GM18951 (cell line): ENCODE data around the gene COMMD4.
"Not testable (repeated sequence)": the region's sequence is repeated elsewhere in the genome, so short reads cannot be mapped to it uniquely, and the experiment has no call there.

Experiments
- POLR2A ChIP-seq: IDR thresholded peaks from 4 replicates; pipeline ENCODE4 v1.6.1; 2011; ENCODE audit warnings: mild to moderate bottlenecking; ENCODE audit not compliant: insufficient read length, insufficient read depth; ENCODE audit errors: extremely low read depth
- in situ Hi-C: fragments of 300-500 bp; cut with MboI; formaldehyde crosslinking; loops from one replicate; pipeline ENCODE4 v1.12.0; 2022; ENCODE audit warnings: low sequenced_read_pairs, mixed read lengths, inconsistent platforms; ENCODE audit not compliant: unreplicated experiment

COMMD4 gene

DNA sequence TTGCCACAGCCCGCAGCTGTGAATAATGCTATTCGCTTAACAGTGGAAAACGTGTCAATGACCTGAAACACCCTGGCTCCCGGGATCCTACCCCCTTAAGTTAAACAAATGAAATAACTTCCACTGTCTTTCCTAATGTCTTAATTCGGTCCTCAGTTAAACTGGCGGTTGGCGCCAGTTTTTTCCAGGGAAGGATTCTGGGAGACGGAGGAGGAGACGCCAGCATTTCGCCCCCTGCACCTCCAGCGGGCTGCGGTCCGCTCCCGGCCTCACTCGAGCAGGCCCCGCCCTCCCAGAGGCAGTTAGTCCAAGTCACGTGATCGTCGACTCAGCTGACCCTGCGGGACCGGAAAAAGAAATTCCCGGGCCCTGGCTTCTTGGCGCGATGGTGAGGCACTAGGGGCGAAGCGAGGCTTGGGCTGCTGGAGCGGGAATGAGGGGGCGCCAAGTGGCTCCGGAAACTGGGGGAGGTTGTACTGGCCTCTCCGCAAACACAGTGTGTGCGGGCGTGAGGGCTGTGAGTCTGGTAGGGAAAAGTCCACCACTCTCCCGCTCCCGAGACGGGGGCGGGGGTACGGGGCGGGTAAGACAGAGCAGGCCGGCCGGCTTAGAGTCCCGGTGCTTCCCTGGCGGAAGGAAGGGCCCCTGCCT lies at the start of gene COMMD4:
Gene COMMD4, plus strand, starts transcription at position 359 of the 651 bp plus-strand sequence. Its CDS starts 27 bp downstream, at position 386.
- in situ Hi-C loops = no loop called here

DNA sequence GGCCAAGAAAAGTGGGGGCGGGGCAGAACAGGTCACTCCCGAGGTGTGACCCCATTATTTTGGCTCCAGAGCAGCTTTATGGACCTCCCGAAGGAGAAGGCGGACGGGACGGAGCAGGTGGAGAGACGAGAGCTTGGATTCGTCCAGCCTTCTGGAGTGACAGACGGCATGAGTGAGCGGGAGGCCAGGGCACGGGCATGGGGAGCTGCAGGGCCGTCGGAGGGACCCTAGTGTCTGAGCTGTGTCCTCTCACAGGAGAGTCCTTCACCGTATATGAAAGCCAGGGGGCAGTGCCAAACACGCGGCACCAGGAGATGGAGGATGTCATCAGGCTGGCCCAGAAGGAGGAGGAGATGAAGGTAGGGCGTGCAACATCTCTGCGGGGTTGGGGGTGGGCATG lies 42.2 kb upstream of the COMMD4 start:
- in situ Hi-C loops = loop anchor here (10.0 kb wide), 1 partner anchor 1229 kb away; no protein-coding TSS in a partner anchor

More for the DNA sequence above, at the start of gene COMMD4:
- peak; percentile 63 for TF ChIP-seq POLR2A

DNA sequence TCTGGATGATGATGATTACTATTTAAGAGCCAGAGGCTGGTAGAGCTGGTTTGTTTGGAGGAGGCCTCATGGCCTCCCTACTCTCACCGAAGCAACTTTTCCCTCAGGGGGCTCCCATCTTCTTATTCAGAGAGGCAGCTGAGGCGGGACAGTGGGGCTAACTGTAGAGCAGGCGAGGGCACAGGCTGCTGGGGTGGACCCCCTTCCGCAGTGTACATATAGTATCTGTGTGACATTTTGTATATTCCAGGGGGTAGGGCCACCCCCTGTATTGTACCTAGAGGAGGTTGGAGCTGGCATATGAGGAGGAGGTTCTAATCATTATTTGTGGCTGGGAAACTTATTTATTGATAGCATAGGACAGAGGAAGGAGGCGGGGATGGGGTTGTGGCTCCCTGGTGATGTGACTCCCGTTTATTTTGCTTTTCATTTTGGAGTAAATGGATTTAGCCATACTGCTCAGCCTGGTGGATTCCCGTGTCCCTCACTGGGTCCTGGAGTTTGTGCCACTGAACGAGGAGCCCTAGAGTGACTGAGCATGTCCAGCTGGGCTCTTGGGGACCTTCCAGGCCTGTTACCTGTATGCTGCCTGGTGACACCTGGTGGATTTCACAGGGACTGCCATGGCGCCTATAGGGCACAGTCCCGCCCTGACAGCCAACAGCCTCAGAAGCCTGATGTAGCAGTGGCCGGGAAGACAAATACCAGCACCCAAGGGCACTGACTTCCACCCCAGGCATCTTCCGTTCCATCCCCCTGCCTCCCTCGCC lies 37.1 kb upstream of the COMMD4 start:
- in situ Hi-C loops = loop anchor here (10.0 kb wide), 1 partner anchor 1234 kb away; no protein-coding TSS in a partner anchor

DNA sequence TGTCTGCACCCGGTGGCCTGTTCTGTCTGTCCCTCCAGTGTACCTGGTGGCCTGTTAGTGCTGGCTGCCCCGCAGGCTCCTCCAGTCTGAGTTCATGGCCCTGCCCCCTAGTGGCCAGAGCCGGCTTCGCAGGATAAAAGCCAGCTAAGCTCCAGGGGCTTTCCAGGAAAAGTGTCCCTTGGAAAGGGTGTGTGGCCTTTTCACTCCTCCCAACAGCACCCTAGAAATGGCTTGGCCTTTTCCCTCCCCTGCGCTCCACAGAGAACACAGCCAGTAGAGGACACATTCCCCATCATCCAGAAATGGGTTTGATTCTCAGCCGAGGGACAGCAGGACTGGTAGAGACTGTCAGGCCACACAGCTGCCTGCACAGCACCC lies 36.6 kb upstream of the COMMD4 start:
- in situ Hi-C loops = loop anchor here (10.0 kb wide), 1 partner anchor 1234 kb away; no protein-coding TSS in a partner anchor

DNA sequence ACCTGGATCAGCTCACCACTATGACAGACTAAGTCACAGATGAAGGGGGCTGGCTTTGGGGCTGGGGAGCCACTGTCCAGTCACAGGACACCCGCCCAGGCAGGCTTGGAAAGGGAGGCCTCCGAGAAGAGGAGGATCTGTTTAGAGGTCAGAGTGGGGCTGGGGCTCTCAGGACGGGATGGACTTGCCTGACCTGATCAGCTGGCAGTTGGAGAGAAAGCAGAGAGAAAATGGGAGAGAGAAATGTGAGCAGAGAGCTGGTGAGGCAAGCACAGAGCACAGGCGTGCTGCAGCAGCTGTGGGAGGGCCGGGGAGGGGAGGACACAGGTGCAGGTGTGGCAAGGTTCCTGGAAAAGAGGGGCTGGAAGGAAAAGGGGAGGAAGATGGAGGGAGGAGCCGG lies 35.8 kb upstream of the COMMD4 start:
- in situ Hi-C loops = loop anchor here (5.0 to 10.0 kb wide), 2 partner anchors 55 to 273 kb away; no protein-coding TSS in a partner anchor

DNA sequence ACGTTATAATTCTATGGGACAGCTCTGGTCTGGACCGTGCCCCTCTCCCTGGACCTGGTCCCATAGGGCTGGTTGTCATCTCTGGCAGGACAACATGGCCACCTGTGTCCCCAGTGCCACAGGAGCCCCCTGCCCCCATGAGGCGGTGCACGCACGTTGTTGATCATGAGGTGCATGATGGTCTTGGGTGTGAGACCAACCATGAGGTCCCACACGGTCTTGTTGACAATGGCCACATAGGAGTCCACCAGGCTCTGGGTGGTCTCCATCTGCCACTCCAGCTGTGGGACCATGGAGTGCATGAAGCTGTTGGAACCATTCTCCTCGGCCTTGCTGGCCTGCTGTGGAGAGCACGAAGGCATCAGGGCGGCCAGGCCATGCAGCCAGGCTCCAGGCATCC lies 33.5 kb upstream of the COMMD4 start:
- in situ Hi-C loops = loop anchor here (5.0 to 10.0 kb wide), 2 partner anchors 58 to 275 kb away; no protein-coding TSS in a partner anchor
- no peak for TF ChIP-seq POLR2A

DNA sequence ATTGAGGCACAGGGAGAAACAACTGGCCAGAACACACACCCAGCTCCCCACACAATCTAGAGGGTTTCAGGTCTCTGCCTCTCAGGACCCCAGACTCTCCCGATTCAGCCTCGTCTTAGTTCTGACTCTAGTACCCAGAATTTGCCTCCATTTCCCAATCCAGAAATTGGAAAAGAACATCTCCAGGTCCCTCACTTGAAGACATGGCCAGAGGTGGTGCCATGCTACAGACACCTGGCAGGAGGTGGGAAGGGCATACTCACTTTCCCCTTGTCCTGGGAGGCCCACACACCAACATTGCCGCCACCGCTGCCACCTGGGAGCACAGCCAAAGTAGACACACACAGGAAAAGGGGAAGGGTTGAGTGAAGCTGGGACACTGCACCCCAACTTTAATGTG lies 33.1 kb upstream of the COMMD4 start:
- in situ Hi-C loops = loop anchor here (5.0 to 10.0 kb wide), 2 partner anchors 58 to 275 kb away; no protein-coding TSS in a partner anchor

DNA sequence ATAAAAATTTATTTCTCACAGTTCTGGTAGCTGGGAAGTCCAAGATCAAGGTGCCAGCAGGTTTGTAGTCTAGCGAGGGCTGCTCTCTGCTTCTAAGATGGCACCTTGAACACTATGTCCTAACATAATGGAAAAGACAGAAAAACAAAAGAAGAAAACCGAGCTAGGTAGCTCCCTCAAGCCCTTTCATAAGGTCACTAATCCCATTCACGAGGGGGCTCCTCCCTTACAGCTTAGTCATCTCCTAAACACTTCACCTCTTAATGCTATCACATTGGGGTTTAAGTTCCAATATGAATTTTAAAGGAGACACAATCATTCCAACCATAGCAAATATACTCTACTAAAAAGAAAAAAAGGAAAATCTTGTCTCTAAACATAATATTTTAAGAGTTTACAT lies 29.7 kb upstream of the COMMD4 start:
- no peak for TF ChIP-seq POLR2A
- in situ Hi-C loops = loop anchor here (10.0 kb wide), 1 partner anchor 61 kb away; no protein-coding TSS in a partner anchor

DNA sequence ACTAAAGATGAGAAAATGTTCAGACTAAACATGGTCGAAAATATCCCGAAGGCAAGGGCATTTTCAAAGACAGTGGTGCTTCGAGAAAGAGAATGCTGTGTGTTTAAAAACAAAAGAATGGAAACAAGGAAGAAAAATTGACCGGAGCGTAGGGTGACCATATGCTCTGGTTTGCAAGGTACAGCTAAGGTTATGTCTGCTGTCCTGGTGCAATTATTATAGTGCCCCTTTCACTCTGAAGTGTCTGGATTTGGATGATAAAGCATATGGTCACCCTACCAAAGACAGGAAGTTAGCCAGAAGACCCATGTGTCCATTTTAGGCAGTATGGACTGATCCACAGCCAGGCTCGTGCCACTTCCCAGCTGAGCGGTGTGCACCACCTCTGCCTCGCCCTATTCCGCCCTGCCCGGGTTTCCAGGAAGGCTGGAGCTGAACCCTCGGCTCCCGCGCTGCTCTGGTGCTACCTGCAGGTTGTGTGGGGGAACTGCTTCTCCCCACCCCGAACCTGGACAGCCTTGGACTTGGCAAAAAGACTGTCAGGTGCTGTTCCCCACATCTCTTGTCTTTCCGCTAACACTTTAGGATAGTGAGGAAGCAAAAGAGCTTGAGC lies 28.0 kb upstream of the COMMD4 start:
- no peak for TF ChIP-seq POLR2A
- in situ Hi-C loops = loop anchor here (10.0 kb wide), 1 partner anchor 63 kb away; no protein-coding TSS in a partner anchor

DNA sequence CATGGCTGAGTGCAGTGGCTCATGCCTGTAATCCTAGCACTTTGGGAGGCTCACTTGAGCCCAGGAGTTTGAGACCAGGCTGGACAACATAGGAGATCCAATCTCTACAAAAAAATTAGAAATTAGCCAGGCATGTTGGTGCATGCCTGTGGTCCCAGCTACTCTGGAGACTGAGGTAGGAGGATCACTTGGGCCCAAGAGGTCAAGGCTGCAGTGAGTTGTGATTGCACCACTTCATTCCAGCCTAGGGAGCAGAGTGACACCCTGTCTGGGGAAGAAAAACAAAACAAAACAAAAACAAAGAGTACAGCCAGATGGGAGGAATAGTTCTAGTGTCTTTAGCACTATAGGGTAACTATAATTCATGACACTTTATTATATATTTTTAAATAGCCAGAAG lies 26.2 kb upstream of the COMMD4 start:
- in situ Hi-C loops = loop anchor here (10.0 kb wide), 1 partner anchor 65 kb away; no protein-coding TSS in a partner anchor

DNA sequence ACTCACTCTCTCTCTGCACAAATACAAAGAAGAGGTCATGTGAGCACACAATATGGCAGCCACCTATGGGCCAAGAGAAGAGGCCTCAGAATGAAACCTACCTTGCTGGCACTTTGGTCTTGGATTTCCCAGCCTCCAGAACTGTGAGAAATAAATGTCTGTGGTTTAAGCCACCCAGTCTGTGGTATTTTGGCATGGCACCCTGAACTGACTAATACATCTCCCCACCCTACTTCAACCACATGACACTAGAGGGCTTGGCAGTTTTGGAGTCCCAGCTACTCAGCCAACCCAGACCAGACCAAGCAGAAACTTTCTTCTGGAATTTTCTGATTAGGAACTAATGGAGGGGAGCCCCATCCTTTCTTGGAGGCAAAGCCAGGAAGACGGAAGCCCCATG lies 23.3 kb upstream of the COMMD4 start:
- in situ Hi-C loops = not testable (repeated sequence)

More for the DNA sequence above, 26.2 kb upstream of the COMMD4 start:
- no peak for TF ChIP-seq POLR2A

DNA sequence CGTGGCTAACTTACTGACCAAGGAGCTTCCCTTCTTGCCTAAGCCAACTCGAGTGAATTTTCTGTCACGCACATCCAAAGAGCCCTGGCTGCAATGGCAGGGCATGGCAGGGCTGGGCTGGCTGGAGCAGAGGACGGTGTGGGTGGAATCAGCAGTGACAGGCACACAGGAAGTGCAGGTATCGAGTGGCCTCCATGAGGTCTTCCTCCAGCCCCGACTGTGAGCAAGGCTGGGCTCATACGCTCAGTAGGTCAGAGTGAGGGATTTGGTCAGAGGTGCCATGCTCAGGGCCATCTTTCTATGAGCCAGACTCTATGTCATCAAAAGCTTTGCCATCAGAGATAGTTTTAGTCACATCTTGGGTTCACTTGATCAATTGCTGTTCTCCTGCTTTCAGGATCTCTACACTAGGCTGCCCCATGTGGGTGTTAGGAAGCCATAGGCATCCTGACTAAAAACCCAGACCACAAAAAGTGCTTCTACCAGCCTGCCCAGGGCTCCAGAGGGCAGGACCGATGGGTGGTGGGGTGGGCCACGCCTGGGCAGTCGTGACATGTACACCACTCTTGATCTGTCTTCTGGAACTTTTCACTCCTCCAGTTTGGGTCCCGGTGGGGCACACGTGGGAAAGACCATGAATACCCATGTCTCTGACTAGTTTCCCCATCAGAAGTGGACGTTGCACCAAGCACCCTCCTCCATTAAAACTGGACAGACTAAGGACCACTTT lies 22.6 kb upstream of the COMMD4 start:
- in situ Hi-C loops = no loop called here
- no peak for TF ChIP-seq POLR2A

DNA sequence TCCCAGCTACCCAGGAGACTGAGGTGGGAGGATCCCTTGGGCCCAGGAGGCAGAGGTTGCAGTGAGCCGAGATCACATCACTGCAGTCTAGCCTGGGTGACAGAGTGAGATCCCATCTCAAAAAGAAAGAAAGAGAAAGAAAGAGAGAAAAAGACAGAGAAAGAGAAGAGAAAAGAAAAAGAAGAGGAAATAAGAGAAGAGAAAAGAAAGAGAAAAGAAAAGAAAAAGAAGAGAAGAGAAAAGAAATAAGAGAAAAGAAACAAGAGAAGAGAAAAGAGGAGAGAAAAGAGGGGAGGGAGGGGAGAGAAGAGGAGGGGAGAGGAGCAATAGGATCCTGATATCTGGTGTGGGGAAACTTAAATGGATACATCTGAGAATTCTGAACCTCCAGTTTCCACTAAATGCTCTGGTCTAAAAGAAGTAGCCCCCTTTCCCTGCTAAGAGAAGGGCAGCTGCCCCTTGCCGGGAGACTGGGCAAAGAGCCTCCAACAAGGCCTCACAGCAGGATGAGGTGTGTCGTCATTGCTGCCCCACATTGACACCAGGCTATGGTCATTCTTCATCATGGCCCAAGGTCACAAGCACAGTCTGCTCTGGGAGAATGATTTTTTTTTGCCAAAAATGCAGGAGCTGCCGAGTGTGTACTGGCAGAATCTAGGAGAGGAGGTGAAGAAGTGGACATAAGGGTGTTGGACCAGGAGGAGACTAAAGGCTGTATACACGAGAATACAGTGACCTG lies 21.1 kb upstream of the COMMD4 start:
- TF ChIP-seq POLR2A = no peak
- in situ Hi-C loops = no loop called here

DNA sequence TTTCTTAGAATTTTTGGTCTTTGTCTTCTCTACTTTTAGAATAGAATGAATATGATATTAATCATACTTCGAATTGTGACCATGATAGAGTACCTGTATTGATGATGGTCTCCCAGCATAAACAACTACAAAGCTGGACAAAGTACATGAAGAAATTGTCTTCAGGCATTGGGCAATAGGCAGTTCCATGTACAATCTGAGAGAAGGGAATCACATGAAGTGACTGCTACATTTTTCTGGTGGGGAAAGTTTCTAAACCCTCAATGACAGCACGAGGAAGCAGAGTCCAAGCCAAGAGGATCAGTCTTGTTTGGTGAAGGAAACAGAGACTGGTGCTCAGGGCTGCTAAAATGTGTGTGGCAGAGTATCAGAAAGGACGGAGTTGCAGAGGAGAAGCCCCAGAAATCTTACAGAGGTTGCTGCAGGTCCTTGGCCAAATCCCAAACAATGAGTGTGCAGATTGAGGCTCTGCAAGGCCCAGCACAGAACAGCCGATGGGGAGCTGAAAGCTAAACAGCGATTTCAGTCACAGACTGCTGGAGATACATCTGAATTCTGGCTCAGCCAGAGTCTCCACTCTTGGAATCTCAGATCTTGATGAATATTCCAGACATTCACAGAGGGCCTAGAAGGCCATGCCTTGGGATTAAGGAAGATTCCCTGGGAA lies 16.5 kb upstream of the COMMD4 start:
- in situ Hi-C loops = not testable (repeated sequence)
